ENCODE results near the gene KPTN. TPM values are rescaled to one million over a fixed set of nuclear protein-coding genes. Genes with fewer than 3 reads are reported as not detected.

KPTN gene
- total and polyA plus RNA-seq, 2 of the 13 experiments (the other 11 are each of a cell fraction or from before 2014, with no cell fraction given), result 9.1 to 13.3 TPM

DNA sequence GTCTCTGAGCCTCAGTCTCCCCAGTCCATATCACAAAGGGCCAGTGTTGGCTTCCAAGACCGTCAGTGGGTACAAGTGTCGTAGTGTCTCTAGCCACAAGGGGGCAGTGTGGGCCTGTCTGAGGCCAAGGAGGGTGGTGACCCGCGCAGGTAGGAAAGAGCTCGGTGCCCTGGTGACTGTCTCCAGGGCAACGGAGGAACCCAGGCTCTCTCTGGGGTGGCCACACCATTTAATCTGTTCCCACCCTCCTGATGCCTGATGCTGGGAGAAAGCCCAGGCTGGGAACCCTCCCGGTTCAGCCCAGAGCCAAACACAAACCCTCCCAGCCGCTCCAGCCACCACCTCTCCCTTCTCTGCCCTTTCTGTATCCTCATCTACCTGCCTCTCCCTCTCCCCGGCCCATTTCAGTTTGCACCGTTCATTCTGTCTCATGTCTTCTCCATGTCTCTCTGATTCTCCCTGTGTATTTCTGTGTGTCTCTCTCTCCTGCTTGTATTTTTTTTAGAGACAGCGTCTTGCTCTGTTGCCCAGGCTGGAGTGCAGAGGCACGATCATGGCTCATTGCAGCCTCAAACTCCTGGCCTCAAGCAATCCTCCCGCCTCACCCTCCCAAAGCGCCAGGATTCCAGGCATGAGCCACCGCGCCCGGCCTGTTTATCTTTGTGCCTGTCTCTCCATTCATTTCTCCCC lies 47.2 kb downstream of the KPTN start:
- H2AFZ ChIP-seq (ENCODE audit: low read length), result no peak overlapping the region
- 36% methylated on average over 11 of the region's 17 CpGs for whole genome bisulfite sequencing (ENCODE audit: low lambda C conversion rate)
- ATAC-seq (peak; percentile 92), FAIRE-seq (peak; percentile 82), DNase-seq (ENCODE audit: low spot score) (peak; percentile 50)
- no peaks in the 10 kb centered on the region for H3K9me3 ChIP-seq (ENCODE audit: low read length)
- no peaks in the 10 kb centered on the region for H3K79me2 ChIP-seq (ENCODE audit: insufficient read depth, low read length)
- H3K27me3 ChIP-seq (ENCODE audit: control insufficient read depth in 1 of 2, insufficient read depth in 2 of 2, low read length in 2 of 2), result peaks cover 0 to 8% of the 10 kb centered on the region in 2 experiments; a peak in 2 of 5 replicates
- POLR2A ChIA-PET, result interaction anchor here (1.0 to 1.1 kb wide), 2 partner anchors 10 to 47 kb away, joined by 3 to 4 read pairs; partner anchors contain the start of gene KPTN
- no peak overlapping the region for H3K27ac ChIP-seq (ENCODE audit: extremely low read length, insufficient read depth, low read length)
- intact Hi-C loops (cut with micrococcal nuclease; ENCODE audit: unreplicated experiment), result loop anchor here (1.0 kb wide), 2 partner anchors 78 to 261 kb away; partner anchors contain the start of gene NAPA
- CTCF ChIA-PET (ENCODE audit: low intra/inter-chr PET ratio, low total read pairs), result interaction anchor here (0.8 to 3.2 kb wide), 5 partner anchors 47 to 271 kb away, joined by 3 to 28 read pairs (median 14); partner anchors contain the start of genes KPTN and NAPA
- no peaks in the 10 kb centered on the region for H3K36me3 ChIP-seq (replicated peaks in 1 of 2; ENCODE audit: control insufficient read depth in 1 of 2, insufficient read depth in 2 of 2, low read length in 2 of 2)
- no peaks in the 10 kb centered on the region for H3K4me1 ChIP-seq (ENCODE audit: insufficient read depth, low read length)
- in situ Hi-C loops (cut with HindIII; ENCODE audit: extremely low pct_ligation_motif_present, low pct_unique_long_range_greater_than_20kb), result loop anchor here (5.0 kb wide), 2 partner anchors 80 to 260 kb away; partner anchors contain the start of gene NAPA
- no peak overlapping the region for H3K4me2 ChIP-seq (ENCODE audit: low read depth, low read length)
- no peak overlapping the region for H3K9ac ChIP-seq (ENCODE audit: insufficient read depth, low read depth, low read length)
- H3K4me3 ChIP-seq (replicated peaks in 1 of 3; ENCODE audit: insufficient read depth in 1 of 3, low read depth in 2 of 3, low read length in 3 of 3), result no peak overlapping the region
- 0 out of 2 replicates have a peak, but pooled peaks cover 2% of the 10 kb centered on the region for H4K20me1 ChIP-seq (ENCODE audit: insufficient read depth, low read length)
- BruUV-seq (replicated peaks), result no TSS peak
- peak; percentile 81 for TF ChIP-seq SMC3 (IDR thresholded peaks at IDR 0.05; ENCODE audit: low read length)
- TF ChIP-seq ZSCAN20 (CRISPR knock-in tag; IDR thresholded peaks at IDR 0.05; ENCODE audit: borderline replicate concordance), result no peak
- 0 out of 2 replicates have a peak, but pooled peaks have one; percentile 29 for TF ChIP-seq ZNF143 (CRISPR knock-in tag; IDR thresholded peaks at IDR 0.05)
- peak; percentile 40; the same call in 1 of the 3 replicates for TF ChIP-seq MXI1 (IDR thresholded peaks at IDR 0.05; ENCODE audit: borderline replicate concordance, low read depth, low read length)
- TF ChIP-seq MYNN (CRISPR knock-in tag; IDR thresholded peaks at IDR 0.05; ENCODE audit: low read depth), result peak; percentile 92; the same call in 1 of the 2 replicates
- TF ChIP-seq, protein P1, sequence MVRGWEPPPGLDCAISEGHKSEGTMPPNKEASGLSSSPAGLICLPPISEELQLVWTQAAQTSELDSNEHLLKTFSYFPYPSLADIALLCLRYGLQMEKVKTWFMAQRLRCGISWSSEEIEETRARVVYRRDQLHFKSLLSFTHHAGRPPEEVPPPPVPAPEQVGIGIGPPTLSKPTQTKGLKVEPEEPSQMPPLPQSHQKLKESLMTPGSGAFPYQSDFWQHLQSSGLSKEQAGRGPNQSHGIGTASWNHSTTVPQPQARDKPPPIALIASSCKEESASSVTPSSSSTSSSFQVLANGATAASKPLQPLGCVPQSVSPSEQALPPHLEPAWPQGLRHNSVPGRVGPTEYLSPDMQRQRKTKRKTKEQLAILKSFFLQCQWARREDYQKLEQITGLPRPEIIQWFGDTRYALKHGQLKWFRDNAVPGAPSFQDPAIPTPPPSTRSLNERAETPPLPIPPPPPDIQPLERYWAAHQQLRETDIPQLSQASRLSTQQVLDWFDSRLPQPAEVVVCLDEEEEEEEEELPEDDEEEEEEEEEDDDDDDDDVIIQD (CRISPR knock-in tag; IDR thresholded peaks at IDR 0.05; ENCODE audit: low read depth), result no peak
- TF ChIP-seq MIXL1 (CRISPR knock-in tag; IDR thresholded peaks at IDR 0.05), result no peak
- peak; percentile 13; the same call in 1 of the 2 replicates for TF ChIP-seq RXRA (CRISPR knock-in tag; IDR thresholded peaks at IDR 0.05)
- TF ChIP-seq ZNF788 (CRISPR knock-in tag; IDR thresholded peaks at IDR 0.05; ENCODE audit: borderline replicate concordance), result 0 out of 2 replicates have a peak, but pooled peaks have one; percentile 22
- TF ChIP-seq CENPX (CRISPR knock-in tag; IDR thresholded peaks at IDR 0.05), result no peak
- no peak for TF ChIP-seq MZF1 (CRISPR knock-in tag; IDR thresholded peaks at IDR 0.05; ENCODE audit: borderline replicate concordance)
- TF ChIP-seq NR2F6 (IDR thresholded peaks at IDR 0.05), result no peak
- peak; percentile 41; the same call in 1 of the 2 replicates for TF ChIP-seq NR2F6 (CRISPR knock-in tag; IDR thresholded peaks at IDR 0.05)
- no peak for TF ChIP-seq ZNF614 (CRISPR knock-in tag; IDR thresholded peaks at IDR 0.05; ENCODE audit: borderline replicate concordance)
- TF ChIP-seq DNMT3B (CRISPR knock-in tag; conservative IDR thresholded peaks at IDR 0.05), result no peak
- 0 out of 2 replicates have a peak, but pooled peaks have one; percentile 22 for TF ChIP-seq SAP130 (CRISPR knock-in tag; IDR thresholded peaks at IDR 0.05; ENCODE audit: low read depth)
- TF ChIP-seq RAD21 (CRISPR knock-in tag; IDR thresholded peaks at IDR 0.05), result peak; percentile 83
- TF ChIP-seq, protein P2, sequence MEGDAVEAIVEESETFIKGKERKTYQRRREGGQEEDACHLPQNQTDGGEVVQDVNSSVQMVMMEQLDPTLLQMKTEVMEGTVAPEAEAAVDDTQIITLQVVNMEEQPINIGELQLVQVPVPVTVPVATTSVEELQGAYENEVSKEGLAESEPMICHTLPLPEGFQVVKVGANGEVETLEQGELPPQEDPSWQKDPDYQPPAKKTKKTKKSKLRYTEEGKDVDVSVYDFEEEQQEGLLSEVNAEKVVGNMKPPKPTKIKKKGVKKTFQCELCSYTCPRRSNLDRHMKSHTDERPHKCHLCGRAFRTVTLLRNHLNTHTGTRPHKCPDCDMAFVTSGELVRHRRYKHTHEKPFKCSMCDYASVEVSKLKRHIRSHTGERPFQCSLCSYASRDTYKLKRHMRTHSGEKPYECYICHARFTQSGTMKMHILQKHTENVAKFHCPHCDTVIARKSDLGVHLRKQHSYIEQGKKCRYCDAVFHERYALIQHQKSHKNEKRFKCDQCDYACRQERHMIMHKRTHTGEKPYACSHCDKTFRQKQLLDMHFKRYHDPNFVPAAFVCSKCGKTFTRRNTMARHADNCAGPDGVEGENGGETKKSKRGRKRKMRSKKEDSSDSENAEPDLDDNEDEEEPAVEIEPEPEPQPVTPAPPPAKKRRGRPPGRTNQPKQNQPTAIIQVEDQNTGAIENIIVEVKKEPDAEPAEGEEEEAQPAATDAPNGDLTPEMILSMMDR (CRISPR knock-in tag; IDR thresholded peaks at IDR 0.05), result peak; percentile 96
- no peak for TF ChIP-seq ZBTB42 (CRISPR knock-in tag; IDR thresholded peaks at IDR 0.05)
- TF ChIP-seq KDM2A (CRISPR knock-in tag; IDR thresholded peaks at IDR 0.05; ENCODE audit: borderline replicate concordance, low read depth), result peak; percentile 73
- 0 out of 2 replicates have a peak, but pooled peaks have one; percentile 43 for TF ChIP-seq ZNF790 (CRISPR knock-in tag; IDR thresholded peaks at IDR 0.05; ENCODE audit: borderline replicate concordance)
- TF ChIP-seq RFX1 (IDR thresholded peaks at IDR 0.05), result peak; percentile 66; the same call in 1 of the 2 replicates
- peak; percentile 94 for TF ChIP-seq RBM22 (optimal IDR thresholded peaks at IDR 0.05; ENCODE audit: low read length)
- TF ChIP-seq ZNF350 (CRISPR knock-in tag; IDR thresholded peaks at IDR 0.05; ENCODE audit: borderline replicate concordance, low read depth), result 0 out of 2 replicates have a peak, but pooled peaks have one; percentile 22
